Activated CD8-positive, alpha-beta memory T cell treated with anti-CD3 and anti-CD28 coated beads, Interleukin-2, amount 50 U/mL, for 1 hour (primary cell): ENCODE results near the gene H1-8.
A peak's percentile ranks its signal among the peaks of the same experiment; 100 is the strongest.

Experiments
- DNase-seq: peaks from one replicate; pipeline ENCODE4 v3.0.0-alpha.2; 2020; ENCODE audit errors: extremely low read depth

Gene H1-8

GRCh38 chr3:129573493-129573892 lies 30.5 kb downstream of the H1-8 start:
- DNase-seq, result no peak

DNA sequence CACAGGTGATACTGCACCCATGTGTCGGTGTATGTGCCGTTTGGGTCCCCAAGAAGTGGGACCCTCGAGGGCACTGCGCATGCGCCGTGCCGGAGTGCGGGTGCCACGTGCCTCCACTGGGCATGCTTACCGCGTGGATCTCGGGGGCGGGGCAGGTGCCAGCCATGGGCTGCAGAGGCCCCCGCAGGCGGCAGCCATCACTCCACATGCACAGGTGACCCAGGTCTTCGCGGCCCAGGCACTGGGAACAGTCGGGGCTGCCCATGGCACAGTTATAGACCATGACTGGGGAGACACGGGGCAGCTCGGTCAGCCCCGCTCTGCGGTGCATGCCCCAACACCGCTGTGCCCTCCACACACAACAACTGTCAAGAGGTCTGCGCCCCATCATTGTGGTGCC lies 31.2 kb downstream of the H1-8 start:
- DNase-seq, result no peak

- no peak for DNase-seq
Measured at GRCh38 chr3:129575233-129575996, 32.4 kb downstream of the H1-8 start.

- no peak for DNase-seq
Measured at GRCh38 chr3:129575997-129576384, 33.0 kb downstream of the H1-8 start.

- peak; percentile 65 for DNase-seq
Measured at GRCh38 chr3:129576514-129577352, 33.8 kb downstream of the H1-8 start.

DNA sequence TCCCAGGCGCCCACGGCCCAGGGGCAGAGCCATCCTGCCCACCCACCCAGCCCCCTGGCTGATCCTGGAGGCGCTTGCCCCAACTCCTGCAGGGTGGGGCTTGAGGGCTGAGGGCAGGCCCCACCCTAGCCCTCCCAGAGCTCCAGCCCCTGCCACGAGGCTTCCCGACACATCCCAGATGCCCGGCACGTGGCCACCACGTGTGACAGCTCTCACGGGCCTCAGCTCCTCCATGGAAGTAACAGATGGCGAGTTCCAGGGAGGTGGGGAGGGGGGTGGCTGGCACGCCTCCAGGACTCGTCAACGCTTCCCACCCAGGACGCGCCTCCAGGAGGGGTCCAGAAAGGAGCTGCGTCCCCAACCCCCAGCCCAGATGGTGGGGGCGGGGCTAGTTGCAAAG lies 34.4 kb downstream of the H1-8 start:
- no peak for DNase-seq

GRCh38 chr3:129577925-129578786 lies 35.2 kb downstream of the H1-8 start:
- no peak for DNase-seq

- DNase-seq, result no peak
Measured at GRCh38 chr3:129579991-129580390, 37.0 kb downstream of the H1-8 start.

- DNase-seq, result no peak
Measured at GRCh38 chr3:129581623-129582022, 38.6 kb downstream of the H1-8 start.

DNA sequence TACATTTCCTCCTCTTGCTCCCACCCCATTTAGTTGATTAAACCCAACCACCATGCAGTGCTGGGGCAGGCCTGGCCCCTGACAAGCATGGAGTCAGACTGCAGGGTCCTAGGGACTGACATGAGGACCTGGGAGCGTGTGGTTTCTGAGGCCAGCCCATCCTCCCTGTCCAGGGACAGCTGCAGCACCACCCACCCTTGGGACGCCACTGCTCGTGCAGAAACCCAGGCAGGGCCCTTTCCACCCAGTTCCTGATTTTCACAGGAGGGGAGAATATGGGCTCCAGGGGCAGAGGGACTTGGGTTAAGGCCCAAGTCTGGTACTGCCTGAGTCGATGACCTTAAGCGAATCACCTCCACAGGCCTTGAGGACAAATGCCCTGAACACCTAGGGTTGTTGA lies 39.8 kb downstream of the H1-8 start:
- DNase-seq, result no peak

DNA sequence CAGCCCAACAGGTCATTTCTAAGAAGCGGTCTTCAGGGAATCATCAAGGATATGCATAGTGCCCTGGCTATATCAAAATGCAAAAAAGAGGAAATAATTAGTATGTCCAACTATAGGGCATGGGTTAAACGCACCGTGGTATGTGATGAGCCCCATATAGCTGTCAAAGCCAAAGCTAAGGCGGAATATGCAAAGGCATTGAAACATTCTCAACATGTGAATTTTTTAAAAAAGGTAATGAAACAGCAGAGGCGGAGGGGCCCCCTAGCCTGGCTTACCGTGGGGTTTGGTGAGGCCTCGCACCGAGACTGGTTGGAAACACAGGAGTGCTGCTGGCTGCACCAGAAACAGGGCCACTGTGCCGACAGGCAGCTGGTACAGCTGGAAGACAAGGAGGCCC lies 40.3 kb downstream of the H1-8 start:
- DNase-seq, result no peak

DNA sequence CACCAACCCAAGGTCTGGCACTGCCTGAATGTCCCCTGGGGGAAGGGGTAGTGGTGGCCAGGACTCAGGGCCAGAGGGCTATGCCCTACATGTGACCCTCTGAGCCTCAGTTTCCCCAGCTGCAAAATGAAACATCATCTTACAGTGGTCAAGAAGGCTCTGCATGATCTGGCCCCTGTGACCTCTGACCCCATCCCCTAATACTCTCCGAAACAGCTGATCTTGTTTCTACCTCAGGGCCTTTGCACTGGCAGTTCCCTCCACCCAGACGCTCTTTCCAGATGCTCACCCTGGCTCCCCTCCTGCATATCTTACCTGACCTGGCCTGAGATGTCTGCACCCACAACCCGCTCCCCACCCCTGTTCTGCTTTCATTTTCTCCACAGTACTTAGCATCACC lies 41.7 kb downstream of the H1-8 start:
- no peak for DNase-seq

- DNase-seq, result no peak
Measured at GRCh38 chr3:129585949-129586657, 43.1 kb downstream of the H1-8 start.

DNA sequence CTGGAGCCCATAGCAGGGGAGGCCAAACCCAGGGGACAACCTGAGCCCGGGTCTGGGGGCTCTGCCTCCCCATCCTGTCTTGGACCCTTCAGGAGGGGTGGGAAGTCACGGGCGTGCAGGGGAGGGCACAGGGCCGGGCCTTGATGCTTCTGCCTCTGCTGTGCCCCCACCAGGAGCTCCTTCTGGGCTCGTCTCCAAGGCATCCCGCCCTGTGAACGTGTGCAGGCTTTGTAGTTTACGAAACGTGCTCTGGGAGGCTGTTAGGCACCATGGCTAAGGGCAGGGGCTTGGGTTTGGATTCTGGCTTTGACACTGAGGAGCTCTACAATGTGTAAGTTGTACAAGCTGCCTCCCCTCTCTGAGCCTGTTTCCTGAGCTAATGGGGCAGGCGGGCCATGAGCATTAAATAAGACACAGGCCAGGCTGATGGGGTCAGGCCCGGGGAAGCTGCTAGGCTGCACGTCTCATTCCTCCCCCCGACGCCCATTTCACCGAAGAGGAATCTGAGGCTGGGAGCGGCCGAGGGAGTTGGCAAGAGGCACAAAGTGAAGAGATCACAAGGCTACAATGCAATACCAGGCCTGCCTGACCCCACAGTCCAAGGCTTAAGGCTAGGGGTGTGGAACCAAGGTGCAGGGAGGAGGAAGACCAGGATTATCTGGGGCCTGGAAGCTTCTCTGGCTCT lies 43.9 kb downstream of the H1-8 start:
- no peak for DNase-seq

- DNase-seq, result no peak
Measured at GRCh38 chr3:129587566-129588210, 44.7 kb downstream of the H1-8 start.

DNA sequence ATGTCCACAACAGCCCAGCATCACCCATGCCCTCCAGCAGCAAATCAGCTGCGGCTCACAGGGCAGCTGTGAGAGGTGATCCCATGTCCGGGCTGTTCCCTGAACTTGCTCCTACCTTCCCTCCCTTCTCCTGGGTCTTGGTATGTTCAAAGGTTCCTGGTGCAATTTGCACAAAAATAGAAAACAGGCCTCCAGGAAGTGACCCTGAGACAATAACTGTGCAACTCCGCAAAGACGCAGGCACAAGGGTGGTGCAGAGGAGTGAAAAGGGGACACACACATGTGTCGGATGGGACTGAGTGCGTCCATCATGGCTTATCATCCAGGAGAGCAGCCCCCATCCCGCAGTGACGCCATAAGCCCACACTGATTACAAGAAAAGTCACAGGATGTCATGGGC lies 47.2 kb downstream of the H1-8 start:
- no peak for DNase-seq

- no peak for DNase-seq
Measured at GRCh38 chr3:129591932-129592331, 49.0 kb downstream of the H1-8 start.

- DNase-seq, result no peak
Measured at GRCh38 chr3:129592381-129593131, 49.6 kb downstream of the H1-8 start.

- DNase-seq, result no peak
Measured at GRCh38 chr3:129593230-129593594, 50.2 kb downstream of the H1-8 start.
